Omental fat pad (tissue), 4 donors: ENCODE results near the gene FMN1. TPM values are rescaled to one million over a fixed set of nuclear protein-coding genes. Genes with fewer than 3 reads are reported as not detected.

Source experiments
- ATAC-seq: fragments of 150-250 bp; one replicate; pipeline ENCODE4 v1.9.1; 2016; ENCODE audit warnings: mild to moderate bottlenecking, moderate library complexity; ENCODE audit not compliant: low FRiP score
- DNase-seq: peaks from one replicate; pipeline ENCODE4 v3.0.0-alpha.2; 2019; ENCODE audit warnings: low spot score
- CTCF ChIP-seq, 3 donors: fragments of 450-650 bp; IDR thresholded peaks; one replicate each; pipeline ENCODE4 v1.5.1; 2016 to 2017; ENCODE audit warnings: antibody characterized with exemption in 3 of 3, mild to moderate bottlenecking in 3 of 3, moderate library complexity in 2 of 3
- total RNA-seq, 4 donors: library from RNA; depleted of rRNA; stranded (reverse); fragments of >200 nt; gene quantifications; one replicate each; pipeline ENCODE4 v1.1.0, GENCODE V29; 2016

The FMN1 gene
- total RNA-seq, 4 donors from 2014 or later, result 19.9 to 35.5 (median 28.5) TPM

DNA sequence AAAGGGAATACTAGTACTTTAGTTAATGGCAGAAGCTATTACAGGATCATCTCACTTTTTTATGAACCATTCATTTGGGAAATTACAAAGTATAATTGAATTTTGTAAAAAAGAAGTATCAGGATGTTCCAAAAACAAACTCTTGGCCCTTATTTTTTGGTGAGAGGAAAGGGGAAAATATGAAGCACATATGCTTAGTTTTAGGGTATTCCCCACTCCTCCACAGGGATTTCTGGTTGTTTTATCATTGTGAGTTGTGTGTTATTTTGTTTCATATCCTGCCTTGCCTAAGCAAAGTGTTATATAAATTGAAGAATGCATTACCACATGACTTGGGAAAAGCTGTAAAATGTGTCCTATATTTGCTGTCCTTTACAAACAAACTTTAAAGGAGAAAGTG, 227.0 kb downstream of the FMN1 start:
- DNase-seq (no peak), ATAC-seq (no peak)
- TF ChIP-seq CTCF (IDR thresholded peaks at IDR 0.05), result no peak

- TF ChIP-seq CTCF (IDR thresholded peaks at IDR 0.05), result no peak
- ATAC-seq (no peak), DNase-seq (no peak)
Measured at GRCh38 chr15:32966512-32966911, 228.0 kb downstream of the FMN1 start.

- ATAC-seq (no peak), DNase-seq (no peak)
- TF ChIP-seq CTCF (IDR thresholded peaks at IDR 0.05), result no peak
Measured at GRCh38 chr15:32965897-32966296, 228.6 kb downstream of the FMN1 start.

GRCh38 chr15:32959077-32959476, 235.4 kb downstream of the FMN1 start:
- TF ChIP-seq CTCF (IDR thresholded peaks at IDR 0.05), result no peak
- ATAC-seq, result no peak
- DNase-seq, result no peak

DNA sequence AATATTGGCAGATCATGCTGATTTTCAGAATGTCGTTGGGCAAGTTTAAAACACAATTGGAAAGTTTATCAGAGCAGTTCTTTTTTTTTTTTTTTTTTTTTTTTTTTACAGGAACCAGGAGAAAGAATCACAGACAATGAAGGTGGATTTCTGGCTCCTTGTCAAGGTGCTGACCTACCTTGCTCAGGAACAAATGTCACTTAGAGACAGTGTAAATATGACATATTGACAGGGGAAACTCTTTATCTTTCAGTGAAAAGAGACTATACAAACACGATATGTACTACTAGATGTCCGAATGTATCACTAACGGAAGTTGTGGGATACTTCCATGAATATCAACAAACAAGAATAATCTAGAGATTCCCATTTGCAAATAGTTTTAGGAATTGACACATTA, 237.3 kb downstream of the FMN1 start:
- TF ChIP-seq CTCF (IDR thresholded peaks at IDR 0.05), result no peak
- DNase-seq (no peak), ATAC-seq (no peak)

GRCh38 chr15:32956711-32957110, 237.8 kb downstream of the FMN1 start:
- ATAC-seq (no peak), DNase-seq (no peak)
- no peak for TF ChIP-seq CTCF (IDR thresholded peaks at IDR 0.05)

DNA sequence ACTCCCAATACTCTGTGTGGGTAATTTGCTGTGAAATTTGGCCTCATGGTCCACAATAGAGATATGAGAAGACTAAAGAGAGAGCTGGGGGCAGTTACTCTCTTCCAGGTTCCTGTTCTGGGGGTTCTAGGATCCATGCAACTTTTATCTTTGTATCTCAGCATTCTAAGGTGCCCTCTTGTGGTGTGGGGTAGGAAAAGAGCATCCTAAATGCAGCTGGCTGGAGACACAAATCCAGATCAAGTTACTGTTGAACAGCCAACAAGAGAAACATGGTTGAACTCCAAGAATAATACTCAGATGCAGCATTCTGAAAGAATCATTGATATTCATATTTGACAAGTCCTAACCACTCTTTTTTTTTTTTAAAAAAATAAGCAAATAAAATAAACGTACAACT, 238.5 kb downstream of the FMN1 start:
- ATAC-seq (no peak), DNase-seq (no peak)
- no peak for TF ChIP-seq CTCF (IDR thresholded peaks at IDR 0.05)
